Medulla oblongata (tissue), 1 donor: ENCODE results near the gene ZFYVE28.
"Not testable (repeated sequence)": the region's sequence is repeated elsewhere in the genome, so short reads cannot be mapped to it uniquely, and the experiment has no call there.

Experiments used
- DNase-seq: peaks from one replicate; pipeline ENCODE4 v3.0.0-alpha.2; 2015; ENCODE audit errors: extremely low spot score

The ZFYVE28 gene

DNA sequence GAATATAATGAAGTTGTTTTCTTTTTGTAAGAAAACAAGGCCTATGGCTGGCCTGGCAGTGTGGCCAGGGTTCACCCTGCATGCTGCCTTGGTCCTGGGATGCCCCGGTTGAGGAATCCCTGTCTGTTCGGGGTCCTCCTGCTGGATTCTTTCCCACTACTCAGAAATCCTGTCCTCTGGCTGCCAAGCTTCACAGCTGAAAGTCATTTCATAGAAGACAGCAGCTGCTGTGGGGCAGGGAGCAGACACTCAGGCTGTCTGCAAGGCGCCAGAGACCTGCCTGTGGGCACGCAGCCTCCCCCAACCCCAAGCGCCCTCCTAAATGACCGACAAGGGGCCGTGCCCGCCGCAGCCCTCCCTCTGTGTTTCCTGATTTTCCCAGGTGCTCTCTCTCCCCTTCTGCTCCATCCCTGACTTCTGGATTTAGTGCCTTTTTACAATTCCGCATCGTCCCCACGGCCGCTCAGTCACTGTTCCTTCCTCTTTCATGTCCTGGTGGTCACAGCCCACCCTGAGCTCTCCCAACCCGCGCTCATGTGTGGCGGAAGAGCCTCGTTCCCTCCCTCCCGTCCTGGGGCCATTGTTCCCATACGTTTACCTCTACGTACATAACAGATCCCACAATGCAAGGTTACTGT lies 27.5 kb downstream of the ZFYVE28 start:
- no peak for DNase-seq

GRCh38 chr4:2390146-2390545 lies 28.3 kb downstream of the ZFYVE28 start:
- no peak for DNase-seq

- DNase-seq, result no peak
Observed at GRCh38 chr4:2389691-2390090, 28.8 kb downstream of the ZFYVE28 start.

DNA sequence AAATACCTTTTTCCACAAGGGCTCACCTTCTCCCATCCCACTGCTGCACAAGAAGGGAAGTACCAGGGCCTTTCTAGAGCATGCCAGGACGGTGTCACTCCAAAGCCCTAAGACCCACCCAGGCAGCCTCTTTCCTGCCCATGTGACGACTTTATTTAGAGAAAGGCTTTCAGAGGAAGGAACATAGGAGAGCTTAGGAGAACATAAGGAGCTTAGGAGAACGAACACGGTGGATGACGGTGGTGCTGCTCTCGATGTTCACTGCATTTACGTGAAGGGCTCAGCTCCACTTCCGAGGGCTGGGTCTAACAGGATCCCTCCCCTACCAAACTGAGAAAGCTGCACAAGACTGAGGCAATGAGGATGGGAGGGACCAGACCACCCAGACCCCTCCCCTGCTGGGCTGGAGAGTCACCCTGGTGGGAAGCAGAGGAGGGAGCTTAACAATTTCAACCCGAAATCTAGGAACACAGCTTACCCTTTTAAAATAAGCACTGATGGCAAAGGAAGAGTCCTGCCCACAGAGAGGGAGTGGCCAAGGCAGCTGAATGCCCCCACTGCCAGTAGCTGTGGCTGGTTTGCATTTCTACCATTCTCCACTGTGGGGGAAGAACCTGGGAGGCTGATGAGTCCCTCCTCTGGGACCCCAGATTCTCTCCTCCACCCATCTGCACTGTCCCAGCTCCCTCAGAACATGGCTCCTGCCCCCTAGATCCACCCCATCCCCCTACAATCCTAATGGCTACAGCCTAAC lies 29.8 kb downstream of the ZFYVE28 start:
- DNase-seq, result no peak

DNA sequence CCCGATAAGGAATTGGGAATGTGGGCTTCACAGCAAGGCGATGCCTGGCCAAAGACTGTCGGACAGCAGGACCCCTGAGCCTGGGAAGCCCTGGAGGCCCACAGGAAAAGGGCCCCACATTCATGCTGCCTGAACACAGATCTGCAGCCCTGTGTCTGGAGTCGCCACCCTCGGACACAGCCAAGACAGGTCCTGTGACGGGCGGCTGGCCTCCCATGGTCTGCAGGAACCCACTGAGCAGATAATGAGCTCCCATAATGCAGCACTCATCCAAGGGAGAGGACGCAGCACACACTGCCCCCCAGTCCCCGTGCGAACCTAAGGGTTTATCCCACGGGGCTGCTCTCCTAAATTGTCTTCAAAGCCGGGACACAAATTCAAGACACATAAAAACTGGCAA lies 30.6 kb downstream of the ZFYVE28 start:
- no peak for DNase-seq

DNA sequence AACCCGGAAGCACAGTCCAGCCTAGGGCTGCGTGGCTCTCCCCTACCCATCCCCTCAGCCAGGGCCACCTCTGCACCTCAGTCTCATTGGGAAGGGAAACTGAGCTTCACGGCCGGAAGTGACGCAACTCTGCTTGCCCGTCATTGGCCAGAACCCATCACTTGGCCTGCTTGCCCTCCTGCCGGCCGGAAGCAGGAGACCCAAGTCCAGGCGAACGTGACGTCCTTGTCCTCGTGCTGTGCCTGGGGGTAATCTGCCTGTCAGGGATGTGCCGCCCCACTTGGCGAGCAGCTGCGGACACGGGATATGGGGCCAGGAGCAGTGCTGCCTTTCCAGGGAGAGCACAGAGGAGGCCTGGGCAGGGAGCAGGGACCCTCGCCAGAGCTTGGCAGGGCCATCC lies 31.2 kb downstream of the ZFYVE28 start:
- DNase-seq, result no peak

- no peak for DNase-seq
Observed at GRCh38 chr4:2386717-2387116, 31.7 kb downstream of the ZFYVE28 start.

DNA sequence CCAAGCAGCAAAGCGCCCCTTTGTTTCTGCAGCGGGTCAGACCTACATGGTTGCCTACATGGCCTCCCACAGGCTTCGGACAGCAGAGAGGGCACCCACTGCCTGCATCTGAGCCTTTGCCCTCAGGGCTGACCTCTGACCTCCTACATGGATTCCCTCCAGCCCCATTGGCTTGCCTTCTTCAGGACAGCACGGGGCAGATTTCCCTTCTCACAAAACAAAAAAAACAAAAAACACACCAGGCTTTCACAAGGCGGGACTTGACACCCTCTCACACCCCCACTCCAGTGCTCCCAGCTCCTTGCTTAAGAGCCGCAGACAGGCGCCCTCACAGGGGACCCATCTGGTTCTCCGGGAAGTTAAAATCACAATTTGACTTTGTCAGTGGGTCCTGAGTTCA lies 32.9 kb downstream of the ZFYVE28 start:
- no peak for DNase-seq

DNA sequence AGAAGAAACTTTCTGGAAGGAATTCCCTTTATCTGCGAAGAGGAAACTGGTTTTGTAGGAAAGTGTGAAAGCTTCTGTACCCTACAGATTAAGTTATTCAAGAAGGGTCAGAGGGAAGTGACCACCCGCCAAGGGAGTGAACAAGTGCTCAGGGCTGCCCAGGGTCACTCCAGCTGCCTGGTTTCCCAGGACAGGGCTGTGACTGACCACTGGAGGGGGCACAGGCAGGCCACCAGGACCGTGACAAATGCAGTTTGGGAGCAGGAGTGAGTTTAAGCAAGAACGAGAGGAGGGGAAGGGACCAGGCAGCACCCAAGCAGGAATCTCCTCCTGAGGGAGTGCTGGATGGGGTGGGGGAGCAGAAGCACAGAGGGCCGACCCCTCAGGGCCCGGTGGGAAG lies 34.2 kb downstream of the ZFYVE28 start:
- no peak for DNase-seq

DNA sequence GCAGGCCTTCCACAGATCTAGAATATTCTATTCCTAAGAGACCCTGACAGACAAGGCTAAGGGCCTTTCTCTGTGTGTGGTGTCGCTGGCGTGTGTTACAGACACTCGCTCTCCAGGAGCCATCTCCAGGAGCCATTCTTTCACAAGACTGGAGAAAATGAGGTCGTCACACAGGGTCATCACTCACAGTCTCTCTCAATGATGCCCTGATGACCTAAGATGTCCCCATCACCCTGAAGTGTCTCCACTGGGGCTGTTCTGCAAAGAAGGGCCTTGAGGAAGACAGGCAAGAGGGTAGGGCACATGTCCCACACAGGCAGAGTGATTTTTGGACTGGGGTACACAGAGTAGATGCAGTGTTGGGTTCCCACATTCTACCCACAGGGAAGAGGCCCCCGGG lies 34.7 kb downstream of the ZFYVE28 start:
- no peak for DNase-seq

DNA sequence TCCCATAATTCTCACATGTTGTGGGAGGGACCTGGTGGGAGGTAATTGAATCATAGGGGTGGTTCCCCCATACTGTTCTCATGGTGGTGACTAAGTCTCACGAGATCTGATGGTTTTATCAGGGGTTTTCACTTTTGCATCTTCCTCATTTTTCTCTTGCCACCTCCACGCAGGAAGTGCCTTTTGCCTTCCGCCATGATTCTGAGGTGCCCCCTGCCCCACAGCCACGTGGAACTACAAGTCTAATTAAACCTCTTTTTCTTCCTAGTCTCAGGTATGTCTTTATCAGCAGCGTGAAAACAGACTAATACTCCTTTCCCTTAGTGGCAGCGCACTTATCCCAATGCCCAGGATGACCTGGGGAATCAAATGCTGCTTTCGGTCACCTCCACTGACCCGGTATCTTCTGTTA lies 35.2 kb downstream of the ZFYVE28 start:
- DNase-seq, result not testable (repeated sequence)

DNA sequence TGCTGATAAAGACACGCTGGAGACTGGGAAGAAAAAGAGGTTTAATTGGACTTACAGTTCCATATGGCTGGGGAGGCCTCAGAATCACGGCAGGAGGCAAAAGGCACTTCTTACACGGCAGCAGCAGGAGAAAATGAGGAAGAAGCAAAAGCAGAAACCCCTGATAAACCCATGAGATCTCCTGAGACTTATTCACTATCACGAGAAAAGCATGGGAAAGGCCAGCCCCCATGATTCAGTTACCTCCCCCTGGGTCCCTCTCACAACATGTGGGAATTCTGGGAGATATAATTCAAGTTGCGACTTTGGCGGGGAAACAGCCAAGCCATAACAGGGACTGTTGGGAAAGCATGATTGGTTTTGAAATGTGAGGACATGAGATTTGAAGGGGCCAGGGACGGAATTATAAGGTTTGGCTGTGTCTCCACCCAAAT lies 35.7 kb downstream of the ZFYVE28 start:
- DNase-seq, result not testable (repeated sequence)

DNA sequence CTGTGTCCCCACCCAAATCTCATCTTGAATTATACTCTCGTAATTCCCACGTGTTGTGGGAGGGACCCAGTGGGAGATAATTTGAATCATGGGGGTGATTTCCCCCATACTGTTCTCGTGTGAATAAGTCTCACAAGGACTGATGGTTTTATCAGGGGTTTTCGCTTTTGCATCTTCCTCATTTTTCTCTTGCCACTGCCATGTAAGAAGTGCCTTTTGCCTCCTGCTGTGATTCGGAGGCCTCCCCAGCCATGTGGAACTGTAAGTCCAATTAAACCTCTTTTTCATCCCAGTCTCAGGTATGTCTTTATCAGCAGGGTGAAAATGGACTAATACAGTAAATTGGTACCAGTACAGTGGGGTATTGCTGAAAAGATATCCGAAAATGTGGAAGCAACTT lies 37.9 kb downstream of the ZFYVE28 start:
- DNase-seq, result not testable (repeated sequence)

GRCh38 chr4:2378898-2379297 lies 39.5 kb downstream of the ZFYVE28 start:
- no peak for DNase-seq

DNA sequence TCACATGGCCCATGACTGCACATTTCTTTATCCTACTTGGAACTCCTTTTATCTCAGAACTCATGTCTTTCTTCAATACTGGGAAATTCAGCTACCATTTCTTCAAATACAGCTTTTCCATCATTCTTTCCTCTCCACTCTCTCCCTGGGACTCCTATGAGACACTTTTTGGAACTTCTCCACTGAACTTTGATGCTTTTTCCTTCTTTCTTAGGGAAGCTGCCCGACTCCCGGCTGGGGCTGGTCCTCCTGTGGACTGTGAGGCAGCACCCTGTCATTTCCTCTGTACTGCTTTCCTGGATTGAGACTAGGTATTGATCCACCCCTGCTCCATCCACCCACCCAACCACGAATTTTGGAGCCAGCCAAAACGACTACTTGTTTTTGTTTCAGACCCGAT lies 40.0 kb downstream of the ZFYVE28 start:
- no peak for DNase-seq

DNA sequence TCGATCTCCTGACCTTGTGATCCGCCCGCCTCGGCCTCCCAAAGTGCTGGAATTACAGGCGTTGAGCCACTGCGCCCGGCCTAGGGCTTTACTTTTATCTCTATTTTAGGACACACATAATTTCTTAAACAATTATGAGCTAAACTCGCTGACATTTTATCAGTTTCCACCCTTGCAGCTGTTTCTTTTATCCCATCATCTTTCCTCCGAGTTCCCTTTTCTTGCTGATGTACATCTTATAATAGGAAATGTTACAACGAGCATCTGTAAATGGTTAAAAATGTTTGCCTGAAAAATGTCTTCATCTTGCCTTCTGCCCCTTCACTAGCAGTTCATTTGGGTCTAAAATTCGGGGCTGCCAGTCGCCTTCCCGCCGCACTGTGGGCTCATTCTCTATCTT lies 41.2 kb downstream of the ZFYVE28 start:
- DNase-seq, result no peak

DNA sequence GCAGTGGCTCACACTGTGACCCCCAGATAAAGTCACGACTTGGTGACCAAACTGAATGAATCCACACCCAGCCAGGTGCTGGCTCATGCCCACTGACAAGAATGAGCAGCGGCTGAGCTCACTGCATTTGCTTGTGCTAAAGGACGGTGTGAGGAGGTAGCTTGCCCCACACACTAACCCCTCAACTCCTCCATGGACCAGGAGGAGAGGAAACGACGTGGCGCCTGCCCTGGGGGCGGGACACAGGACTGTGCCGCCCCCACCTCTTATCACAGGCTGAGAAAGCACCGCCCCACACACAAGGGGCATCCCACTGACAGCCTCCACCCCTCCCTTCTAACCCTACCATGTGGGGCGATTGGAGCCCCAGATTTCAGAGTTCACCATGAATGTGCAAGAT lies 43.0 kb downstream of the ZFYVE28 start:
- no peak for DNase-seq

DNA sequence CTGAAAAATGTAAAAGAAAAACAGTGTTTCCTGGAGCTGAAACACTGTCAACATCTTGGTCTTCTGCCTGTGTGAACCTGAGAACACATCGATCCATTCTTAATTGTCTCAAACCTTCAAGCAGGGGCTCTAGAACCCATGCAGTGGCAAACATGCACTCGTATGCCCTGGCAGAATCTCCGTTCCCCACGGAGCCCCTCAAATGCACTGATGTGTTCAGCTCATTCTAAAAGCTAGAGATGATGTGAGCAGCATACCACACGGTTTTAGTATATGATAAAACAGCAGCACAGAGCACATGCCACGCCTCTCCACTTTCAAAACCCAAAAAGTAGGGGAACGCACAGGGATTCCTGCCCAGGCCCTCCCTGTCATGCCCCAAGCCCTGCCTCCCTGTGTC lies 44.9 kb downstream of the ZFYVE28 start:
- DNase-seq, result no peak

DNA sequence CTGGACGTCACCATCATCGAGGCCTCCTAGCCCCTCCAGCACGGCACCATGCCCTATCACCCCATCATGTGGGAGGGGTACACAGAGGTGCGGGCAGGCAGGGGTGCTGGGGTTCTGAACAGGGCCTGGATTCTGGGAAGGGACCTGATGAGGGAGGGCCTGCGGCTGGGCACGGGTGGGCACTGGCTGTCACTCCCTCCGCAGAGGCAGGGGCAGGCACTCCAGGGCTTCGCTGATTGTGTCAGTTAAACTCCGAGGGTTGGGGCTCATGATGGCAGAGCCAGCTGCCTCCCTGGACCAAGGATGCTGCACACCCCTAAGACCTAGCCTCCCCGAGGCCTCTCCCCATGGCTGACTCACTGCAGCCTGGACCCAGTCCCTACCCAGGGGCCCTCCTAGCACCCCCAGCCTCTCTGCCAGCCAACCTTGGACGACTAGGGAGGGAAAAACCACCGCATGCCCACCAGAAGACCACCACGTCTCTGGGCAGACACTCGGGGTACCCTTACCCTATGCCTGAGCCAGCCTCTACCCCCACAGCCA lies 45.9 kb downstream of the ZFYVE28 start:
- DNase-seq, result no peak

DNA sequence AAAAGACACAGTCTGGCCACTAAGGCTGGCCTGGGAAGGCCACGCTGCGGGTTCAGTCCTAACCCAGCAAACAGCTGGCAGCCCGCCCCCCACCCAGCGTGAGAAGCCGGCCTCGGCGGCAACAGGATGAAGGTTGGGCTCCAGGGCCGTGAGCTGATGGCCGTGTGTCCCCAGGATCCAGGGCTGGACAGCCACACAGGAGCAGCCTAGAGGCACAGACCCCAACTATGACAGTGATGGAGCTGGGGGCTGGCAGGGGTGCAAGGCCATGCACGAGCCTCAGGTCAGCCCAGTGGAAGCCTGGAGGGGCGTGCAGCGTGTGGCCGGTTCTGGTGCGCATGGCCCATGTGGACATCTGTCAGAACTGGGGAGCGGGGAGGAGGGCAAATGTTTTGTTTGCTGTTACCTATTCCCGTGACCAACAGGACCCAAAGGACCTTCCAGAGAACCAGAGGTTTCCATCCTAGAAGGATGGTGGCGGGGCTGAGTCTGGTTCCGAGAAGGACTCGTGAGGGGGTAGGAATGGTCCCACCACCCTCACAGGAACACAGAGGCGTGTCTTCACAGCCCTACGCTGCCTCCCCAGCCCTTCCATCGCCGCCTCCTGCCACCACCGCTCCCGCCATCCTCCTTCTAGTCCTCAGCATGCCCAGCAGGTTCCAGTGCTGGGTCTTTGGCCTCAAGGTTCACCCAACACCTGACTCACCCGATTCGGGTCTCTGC lies 46.5 kb downstream of the ZFYVE28 start:
- no peak for DNase-seq

DNA sequence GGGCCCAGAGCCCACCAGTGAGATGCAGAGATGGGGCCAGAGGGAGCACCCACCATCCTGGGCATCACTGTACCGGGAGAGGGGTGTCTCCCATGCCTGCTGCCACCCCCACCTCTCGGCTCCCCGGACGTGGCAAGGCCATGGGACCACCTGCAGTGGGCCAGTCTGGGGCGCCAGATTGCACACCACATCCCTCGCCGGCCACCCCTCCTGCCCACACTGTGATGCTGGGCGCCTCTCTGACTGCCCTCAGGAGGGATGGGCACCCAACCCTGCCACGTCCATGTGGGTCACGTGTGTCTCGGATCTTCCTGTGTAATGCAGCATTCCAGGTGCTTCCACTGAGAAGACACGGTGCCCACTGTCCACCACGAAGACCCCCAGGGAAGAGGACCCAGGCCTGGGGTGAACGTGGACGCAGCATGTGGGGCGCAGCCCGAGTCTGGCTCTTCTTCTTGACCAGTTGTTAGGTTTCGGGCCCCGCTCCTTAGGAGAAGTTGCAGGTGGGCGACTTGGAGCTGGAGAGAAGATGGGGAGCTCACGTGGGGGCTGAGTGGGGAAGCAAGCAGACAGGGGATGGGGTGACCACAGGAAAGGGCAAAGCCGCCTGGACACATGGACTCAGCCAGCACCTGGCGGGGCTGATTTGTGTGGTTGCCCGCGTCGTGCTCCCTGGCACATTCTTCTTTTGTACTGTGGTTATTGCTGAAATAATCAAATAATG lies 47.7 kb downstream of the ZFYVE28 start:
- no peak for DNase-seq
